Loucy (cell line): ENCODE results near the gene FGFRL1.

Experiments
- H2AFZ ChIP-seq: fragments of 200-600 bp; sonication (generic); 2 replicates; pipeline ENCODE4 v1.6.0; 2016; ENCODE audit warnings: antibody characterized with exemption, mild to moderate bottlenecking, low read length, moderate library complexity
- H3F3A ChIP-seq: fragments of 200-600 bp; 2 replicates; pipeline ENCODE4 v1.6.0; 2016; ENCODE audit warnings: antibody characterized with exemption, low read depth, mild to moderate bottlenecking
- H3K27me3 ChIP-seq: fragments of 200-600 bp; sonication (generic); 2 replicates; pipeline ENCODE4 v1.6.1; 2014; ENCODE audit warnings: low read length, mild to moderate bottlenecking; ENCODE audit not compliant: insufficient read depth, poor library complexity, severe bottlenecking
- H3K36me3 ChIP-seq: fragments of 200-600 bp; sonication (generic); 2 replicates; pipeline ENCODE4 v1.6.1; 2016; ENCODE audit warnings: low read length; ENCODE audit not compliant: insufficient read depth
- H3K4me1 ChIP-seq: fragments of 200-600 bp; sonication (generic); 2 replicates; pipeline ENCODE4 v1.5.1; 2014; ENCODE audit warnings: low read length, mild to moderate bottlenecking; ENCODE audit not compliant: insufficient read depth, poor library complexity, severe bottlenecking
- H3K4me2 ChIP-seq: fragments of 200-600 bp; sonication (generic); 2 replicates; pipeline ENCODE4 v1.6.0; 2014; ENCODE audit warnings: antibody characterized with exemption, low read length, low read depth, mild to moderate bottlenecking; ENCODE audit not compliant: poor library complexity, severe bottlenecking
- H3K4me3 ChIP-seq: fragments of 200-600 bp; sonication (generic); 2 replicates; pipeline ENCODE4 v1.5.1; 2014; ENCODE audit warnings: low read length, mild to moderate bottlenecking, mixed read lengths; ENCODE audit not compliant: poor library complexity, severe bottlenecking
- H3K79me2 ChIP-seq: fragments of 200-600 bp; sonication (generic); 2 replicates; pipeline ENCODE4 v1.6.1; 2014; ENCODE audit warnings: low read length; ENCODE audit not compliant: insufficient read depth
- H3K9ac ChIP-seq: fragments of 200-600 bp; sonication (generic); 2 replicates; pipeline ENCODE4 v1.6.0; 2014; ENCODE audit warnings: mild to moderate bottlenecking, low read depth, low read length, moderate library complexity; ENCODE audit not compliant: poor library complexity, severe bottlenecking
- H3K9me2 ChIP-seq: fragments of 200-600 bp; sonication (generic); replicated peaks from 2 replicates; pipeline ENCODE4 v1.6.1; 2016; ENCODE audit warnings: low read depth, low read length, mixed read lengths
- H3K9me3 ChIP-seq: fragments of 200-600 bp; sonication (generic); 2 replicates; pipeline ENCODE4 v1.6.1; 2014; ENCODE audit warnings: mild to moderate bottlenecking, antibody characterized with exemption, low read length, low read depth; ENCODE audit not compliant: insufficient read depth
- H4K20me1 ChIP-seq: fragments of 200-600 bp; sonication (generic); 2 replicates; pipeline ENCODE4 v1.6.0; 2014; ENCODE audit warnings: antibody characterized with exemption, low read length, mild to moderate bottlenecking; ENCODE audit not compliant: insufficient read depth, poor library complexity, severe bottlenecking
- EZH2phosphoT487 ChIP-seq: fragments of 200-600 bp; IDR thresholded peaks from 2 replicates; pipeline ENCODE4 v1.6.1; 2018; ENCODE audit warnings: antibody characterized with exemption, mild to moderate bottlenecking, moderate library complexity, borderline replicate concordance
- TF ChIP-seq, protein P1 (sequence below): fragments of 200-600 bp; sonication (generic); conservative IDR thresholded peaks from 2 replicates; pipeline ENCODE4 v1.5.1; 2014; ENCODE audit warnings: mild to moderate bottlenecking, antibody characterized with exemption, low read length

FGFRL1 gene

DNA sequence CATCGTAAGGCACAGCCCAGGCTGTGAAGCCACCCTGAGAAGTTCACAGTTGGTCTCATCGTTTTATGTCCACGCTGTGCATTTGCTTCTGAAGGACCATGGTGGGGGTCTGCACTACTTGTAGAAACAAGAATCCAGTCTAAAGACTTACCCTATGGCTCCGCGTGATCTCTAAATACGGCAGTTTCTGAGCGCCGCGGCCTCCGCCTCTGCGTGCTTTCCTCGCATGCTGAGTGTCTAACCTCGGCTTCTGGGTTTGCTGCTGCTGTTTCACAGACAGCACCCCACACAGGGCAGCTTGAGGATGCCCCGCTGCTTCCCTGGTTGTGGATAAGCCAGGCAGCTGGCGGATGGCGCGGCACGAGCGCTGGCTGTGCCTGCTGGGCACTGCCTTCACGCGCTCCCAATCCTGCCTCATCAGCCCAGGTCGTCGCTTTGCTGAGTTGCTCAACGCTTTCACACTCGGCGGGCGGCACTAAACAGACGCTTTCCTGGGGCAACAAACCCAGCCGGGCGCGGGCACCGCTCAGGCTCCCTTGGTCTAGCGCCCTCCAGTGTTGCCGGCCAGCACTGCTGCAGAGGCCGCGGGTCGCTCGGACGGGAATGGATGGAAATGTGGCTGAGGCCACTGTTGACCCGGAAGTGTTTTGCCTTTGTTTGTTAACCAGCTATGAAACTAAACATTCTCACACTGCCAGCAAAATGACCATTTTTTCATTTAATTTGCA is 39.2 kb downstream of the FGFRL1 start:
- Histone ChIP-seq H4K20me1 (no peaks in the 10 kb centered on the region), H3K9me3 (peaks cover 14% of the 10 kb centered on the region; the same call in 1 of the 2 replicates), H3K36me3 (no peaks in the 10 kb centered on the region), H3K4me1 (no peaks in the 10 kb centered on the region), H3F3A (no peaks in the 10 kb centered on the region), H3K27me3 (no peaks in the 10 kb centered on the region), H3K9ac (no peak overlapping the region), H3K4me2 (no peak overlapping the region), H3K9me2 (no peaks in the 10 kb centered on the region), H3K4me3 (no peak overlapping the region), H3K79me2 (no peaks in the 10 kb centered on the region), H2AFZ (no peak overlapping the region)
- no peak for TF ChIP-seq EZH2phosphoT487
- TF ChIP-seq, protein P1, sequence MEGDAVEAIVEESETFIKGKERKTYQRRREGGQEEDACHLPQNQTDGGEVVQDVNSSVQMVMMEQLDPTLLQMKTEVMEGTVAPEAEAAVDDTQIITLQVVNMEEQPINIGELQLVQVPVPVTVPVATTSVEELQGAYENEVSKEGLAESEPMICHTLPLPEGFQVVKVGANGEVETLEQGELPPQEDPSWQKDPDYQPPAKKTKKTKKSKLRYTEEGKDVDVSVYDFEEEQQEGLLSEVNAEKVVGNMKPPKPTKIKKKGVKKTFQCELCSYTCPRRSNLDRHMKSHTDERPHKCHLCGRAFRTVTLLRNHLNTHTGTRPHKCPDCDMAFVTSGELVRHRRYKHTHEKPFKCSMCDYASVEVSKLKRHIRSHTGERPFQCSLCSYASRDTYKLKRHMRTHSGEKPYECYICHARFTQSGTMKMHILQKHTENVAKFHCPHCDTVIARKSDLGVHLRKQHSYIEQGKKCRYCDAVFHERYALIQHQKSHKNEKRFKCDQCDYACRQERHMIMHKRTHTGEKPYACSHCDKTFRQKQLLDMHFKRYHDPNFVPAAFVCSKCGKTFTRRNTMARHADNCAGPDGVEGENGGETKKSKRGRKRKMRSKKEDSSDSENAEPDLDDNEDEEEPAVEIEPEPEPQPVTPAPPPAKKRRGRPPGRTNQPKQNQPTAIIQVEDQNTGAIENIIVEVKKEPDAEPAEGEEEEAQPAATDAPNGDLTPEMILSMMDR: no peak

DNA sequence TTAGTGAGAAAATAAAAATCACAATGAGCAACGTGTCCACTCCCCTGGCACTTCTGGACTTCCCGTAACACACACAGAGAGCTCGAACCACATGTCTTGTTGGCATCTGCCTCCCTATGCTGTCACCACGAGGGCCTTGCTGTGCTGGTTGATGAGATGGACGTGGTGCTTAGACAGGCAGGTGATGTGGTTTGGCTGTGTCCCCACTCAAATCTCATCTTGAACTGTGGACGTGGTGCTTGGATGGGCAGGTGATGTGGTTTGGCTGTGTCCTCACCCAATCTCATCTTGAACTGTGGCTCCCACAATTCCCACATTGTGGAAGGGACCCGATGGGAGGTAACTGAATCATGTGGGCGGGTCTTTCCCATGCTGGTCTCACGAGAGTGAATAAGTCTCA is 40.0 kb downstream of the FGFRL1 start:
- Histone ChIP-seq H2AFZ (no peak overlapping the region), H3K4me3 (no peak overlapping the region), H4K20me1 (no peaks in the 10 kb centered on the region), H3K4me1 (no peaks in the 10 kb centered on the region), H3K36me3 (no peaks in the 10 kb centered on the region), H3K9ac (no peak overlapping the region), H3K9me3 (peaks cover 14% of the 10 kb centered on the region; the same call in 1 of the 2 replicates), H3K79me2 (no peaks in the 10 kb centered on the region), H3K9me2 (no peaks in the 10 kb centered on the region), H3F3A (no peaks in the 10 kb centered on the region), H3K27me3 (no peaks in the 10 kb centered on the region), H3K4me2 (no peak overlapping the region)
- TF ChIP-seq EZH2phosphoT487: no peak
- TF ChIP-seq, protein P1: no peak

DNA sequence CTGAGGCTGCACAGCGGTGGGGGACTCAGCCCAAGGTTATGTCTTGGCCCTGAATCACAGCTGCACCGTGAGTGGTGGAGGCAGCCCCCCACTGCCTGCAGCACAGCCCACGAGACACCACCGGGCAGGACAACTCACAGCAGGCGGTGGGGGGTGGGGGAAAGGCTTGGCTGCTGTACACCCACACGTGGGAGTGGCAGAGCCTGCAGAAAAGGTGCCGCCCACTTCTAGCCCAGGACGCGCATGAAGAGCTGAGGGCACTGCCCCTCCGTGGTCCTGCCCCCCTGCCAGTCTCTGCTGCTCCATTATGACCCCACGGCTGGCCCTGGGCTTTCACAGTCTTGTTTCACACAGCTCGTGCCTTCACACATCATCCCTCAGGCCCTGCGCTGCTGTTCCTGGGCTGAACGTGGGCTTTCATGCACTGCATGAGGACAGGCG is 40.8 kb downstream of the FGFRL1 start:
- TF ChIP-seq, protein P1: no peak
- no peak for TF ChIP-seq EZH2phosphoT487
- H4K20me1 ChIP-seq: no peaks in the 10 kb centered on the region

More for the DNA sequence above, 40.8 kb downstream of the FGFRL1 start:
- H3K4me3 ChIP-seq: no peak overlapping the region
- no peak overlapping the region for H2AFZ ChIP-seq
- no peak overlapping the region for H3K4me2 ChIP-seq
- H3K36me3 ChIP-seq: no peaks in the 10 kb centered on the region
- H3K9me3 ChIP-seq: peaks cover 10% of the 10 kb centered on the region; the same call in 1 of the 2 replicates
- no peaks in the 10 kb centered on the region for H3K9me2 ChIP-seq
- H3K9ac ChIP-seq: no peak overlapping the region
- no peaks in the 10 kb centered on the region for H3K79me2 ChIP-seq
- no peaks in the 10 kb centered on the region for H3K27me3 ChIP-seq
- no peaks in the 10 kb centered on the region for H3F3A ChIP-seq
- no peaks in the 10 kb centered on the region for H3K4me1 ChIP-seq
